H1 (cell line): ENCODE results near the gene SPATS1. TPM values are rescaled to one million over a fixed set of nuclear protein-coding genes. Genes with fewer than 3 reads are reported as not detected.

Experiments
- EZH2 ChIP-seq: fragments of 200-600 bp; sonication (generic); IDR thresholded peaks from 2 replicates; pipeline ENCODE4 v1.7.1; 2012; ENCODE audit warnings: low read depth, mild to moderate bottlenecking, moderate library complexity, low read length, inconsistent platforms; ENCODE audit not compliant: severe bottlenecking
- polyA plus RNA-seq, 7 experiments: library from polyadenylated mRNA; depleted of rRNA in 3 of 7; stranded (reverse) in 5 of 7; unstranded in 2 of 7; fragments of >200 nt in 5 of 7; fragments of 200-250 nt in 2 of 7; gene quantifications; 1 replicate in 5 of 7; 2 replicates in 1 of 7; 4 replicates in 1 of 7; pipeline versions ENCODE4 v1.2.1 to v1.2.3, GENCODE V29; 2011 to 2013; ENCODE audit warnings: missing spikeins in 2 of 7, mixed read lengths in 2 of 7
- total RNA-seq: library from RNA; stranded (reverse); fragmentation: NEBNext Ultra II Directional; extraction: Animal tissue kit (Norgen Biotek cat#: 25700); gene quantifications from 2 replicates; pipeline ENCODE4 v1.2.1, GENCODE V29; 2021

Gene SPATS1
- total and polyA plus RNA-seq, 2 of the 8 experiments (the other 6 are each of a cell fraction or from before 2014, with no cell fraction given) = not detected

GRCh38 chr6:44311767-44312166, 30.7 kb upstream of the SPATS1 start (continued):
- no peak for TF ChIP-seq EZH2
